ENCODE measurements around the gene LIN28B.
"Not testable (repeated sequence)": the region's sequence is repeated elsewhere in the genome, so short reads cannot be mapped to it uniquely, and the experiment has no call there.

LIN28B gene

DNA sequence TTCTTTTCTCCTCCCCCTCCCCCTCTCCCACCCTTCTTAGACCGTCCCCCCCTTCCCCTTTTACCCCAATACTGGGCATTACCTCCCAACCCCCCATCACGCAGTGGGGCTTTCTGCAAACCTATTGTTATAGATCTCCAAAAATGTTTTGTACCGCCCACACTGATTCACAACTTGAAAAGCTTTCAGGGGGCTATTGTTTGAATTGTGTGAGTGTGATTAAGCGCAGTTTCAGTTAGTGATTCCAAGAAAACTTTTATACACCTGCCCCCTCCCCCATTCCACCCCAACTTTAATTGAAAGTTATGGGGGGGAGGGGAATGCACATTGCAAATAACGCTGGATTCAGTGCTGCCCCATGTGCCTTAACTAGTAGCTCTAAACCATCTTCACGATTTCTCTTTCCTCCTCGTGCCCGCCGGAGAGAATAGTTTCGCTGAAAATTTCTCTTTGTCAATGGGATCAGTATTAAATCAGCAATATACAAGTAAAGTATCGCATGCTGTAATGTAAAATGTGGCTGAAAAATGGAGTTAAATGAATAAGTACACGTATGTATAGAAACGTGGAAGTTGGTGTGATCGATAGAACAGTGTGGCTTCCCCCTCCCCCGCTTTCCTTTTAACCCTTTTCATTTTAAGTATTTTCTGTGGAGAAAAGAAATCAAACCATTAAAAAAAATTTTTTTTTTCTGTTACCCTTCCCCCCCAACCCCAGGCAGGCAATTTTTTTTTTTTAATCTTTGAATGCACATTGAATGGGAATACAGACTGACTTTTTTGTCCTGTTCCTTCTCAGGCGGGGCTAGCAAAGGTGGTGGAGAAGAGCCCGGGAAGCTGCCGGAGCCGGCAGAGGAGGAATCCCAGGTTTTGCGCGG lies 632 bp downstream of the LIN28B start:
- FAIRE-seq = no peak

DNA sequence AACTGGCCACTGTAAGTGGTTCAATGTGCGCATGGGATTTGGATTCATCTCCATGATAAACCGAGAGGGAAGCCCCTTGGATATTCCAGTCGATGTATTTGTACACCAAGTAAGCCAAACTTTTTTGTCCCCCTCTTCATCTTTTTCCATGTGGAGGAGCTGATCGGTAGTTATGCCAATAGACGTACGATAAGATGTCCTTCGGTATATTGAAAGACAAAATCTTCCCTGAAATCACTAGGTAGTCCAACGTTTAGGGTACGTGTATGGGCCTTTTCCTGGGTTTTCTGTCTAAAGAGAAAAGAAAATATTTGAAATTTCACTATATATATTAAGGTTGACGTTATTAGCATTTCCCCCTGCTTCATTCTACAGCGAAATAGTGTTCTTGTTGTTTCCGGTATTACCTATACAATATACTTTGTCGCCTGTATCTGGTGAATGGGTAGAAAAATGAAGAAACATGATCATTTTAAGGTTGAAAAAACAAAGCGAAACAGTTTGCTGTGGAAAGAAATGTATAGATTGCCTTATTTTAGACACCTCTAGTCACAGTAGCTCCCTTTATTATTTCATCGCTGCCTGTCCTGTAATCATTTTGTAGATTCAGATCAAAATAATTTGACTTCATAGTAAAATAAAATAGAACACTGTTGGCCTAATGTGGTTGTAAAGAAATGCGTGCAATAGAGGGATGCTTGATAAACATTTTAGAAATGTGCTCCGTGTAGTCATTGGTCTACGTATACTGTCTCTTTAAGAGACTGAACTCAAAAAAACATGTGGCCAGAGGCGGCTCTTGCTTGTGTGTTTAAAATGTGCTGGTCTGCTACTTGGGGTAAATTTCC lies 1.5 kb downstream of the LIN28B start:
- no peak for FAIRE-seq

DNA sequence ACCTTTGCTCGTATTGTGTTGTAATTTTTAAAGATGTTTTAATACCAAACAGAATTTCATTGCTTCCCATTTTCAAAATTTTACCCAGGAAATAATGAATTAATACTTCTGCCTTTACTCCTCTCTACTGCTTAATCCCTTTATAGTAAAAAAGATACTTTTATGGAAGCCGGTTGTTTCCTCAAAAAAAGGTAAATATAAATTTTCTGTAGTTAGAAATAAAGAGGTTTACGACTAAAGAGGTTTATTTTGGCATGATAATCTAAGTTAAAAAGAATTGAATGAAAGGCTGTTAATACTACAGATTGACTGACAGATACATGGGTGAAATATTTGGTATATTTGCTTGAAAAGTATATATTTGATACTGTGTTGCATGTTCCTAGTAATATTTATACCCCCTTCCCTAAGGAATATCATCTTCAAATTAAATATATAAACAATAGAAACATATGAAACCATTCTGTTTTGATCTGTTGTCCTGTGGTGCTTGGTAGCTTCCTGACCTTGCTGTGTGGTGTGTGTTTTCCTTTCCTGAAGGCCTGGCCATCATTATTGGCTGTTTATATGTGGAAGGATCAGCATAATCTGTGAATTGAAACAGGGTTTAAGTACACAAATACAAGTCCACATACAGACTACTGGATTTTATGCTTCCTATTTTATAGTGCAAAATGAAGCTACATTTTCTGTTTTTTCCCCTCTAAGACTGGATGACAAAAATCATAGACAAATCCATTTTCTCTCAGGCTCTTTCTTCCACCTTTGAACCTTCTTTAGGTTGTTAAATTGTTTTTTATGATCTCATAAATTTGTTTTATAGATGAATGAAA lies 2.3 kb downstream of the LIN28B start:
- no peak for FAIRE-seq

DNA sequence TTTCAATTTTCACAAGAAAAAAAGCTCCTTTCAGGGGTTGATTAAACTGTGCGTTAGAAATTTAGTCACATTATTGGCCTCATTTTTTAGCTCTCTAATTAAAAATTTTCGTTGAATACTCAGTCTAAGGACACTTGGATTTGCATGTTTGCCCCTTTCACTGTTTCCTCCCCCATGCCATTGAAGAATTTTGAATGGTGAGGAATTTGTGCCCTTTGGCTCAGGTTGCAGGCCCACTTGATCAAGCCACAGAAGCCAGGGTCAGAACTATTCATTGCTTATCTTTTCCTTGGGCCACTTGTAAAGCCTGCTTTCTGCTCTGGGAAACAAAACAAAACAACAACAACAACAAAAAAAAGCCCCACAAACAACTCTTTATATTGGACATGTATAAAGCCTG lies 12.2 kb downstream of the LIN28B start:
- no peak for FAIRE-seq

DNA sequence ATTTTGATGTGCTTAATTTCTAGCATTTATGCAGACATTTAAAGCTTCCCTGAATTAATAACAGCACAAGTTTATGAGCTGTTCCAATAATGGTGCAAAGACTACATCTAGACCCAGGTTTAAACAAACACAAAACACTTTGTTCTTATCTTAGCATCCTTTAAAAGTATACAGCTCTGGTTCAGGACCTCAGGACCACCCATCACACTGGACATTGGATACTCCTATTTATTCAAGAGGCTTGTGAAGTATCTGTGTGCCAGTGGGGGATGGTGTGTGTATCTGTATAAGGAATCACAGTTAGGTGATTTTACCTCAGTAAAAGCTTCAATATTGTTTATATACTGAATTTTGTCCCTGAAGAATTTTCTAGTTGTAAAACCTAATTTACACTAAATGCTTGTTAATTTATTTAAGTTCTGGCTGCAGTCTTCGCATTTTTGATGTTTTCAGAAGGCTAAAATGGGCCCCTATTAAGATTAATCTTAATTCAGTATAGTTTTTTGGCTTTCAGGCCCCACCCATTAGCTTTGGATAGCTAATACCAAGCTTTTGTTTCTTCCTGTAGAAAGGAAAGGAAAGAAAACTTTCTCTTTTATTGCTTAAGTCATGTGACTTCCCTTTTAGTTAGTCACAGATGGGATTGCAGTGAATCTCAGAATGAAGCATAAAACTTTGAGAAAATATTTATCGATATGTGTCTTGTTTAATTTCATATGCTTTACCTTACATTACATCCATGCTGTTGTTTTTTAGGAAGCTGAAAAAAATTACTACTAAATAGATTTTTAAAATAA lies 13.1 kb downstream of the LIN28B start:
- no peak for FAIRE-seq

DNA sequence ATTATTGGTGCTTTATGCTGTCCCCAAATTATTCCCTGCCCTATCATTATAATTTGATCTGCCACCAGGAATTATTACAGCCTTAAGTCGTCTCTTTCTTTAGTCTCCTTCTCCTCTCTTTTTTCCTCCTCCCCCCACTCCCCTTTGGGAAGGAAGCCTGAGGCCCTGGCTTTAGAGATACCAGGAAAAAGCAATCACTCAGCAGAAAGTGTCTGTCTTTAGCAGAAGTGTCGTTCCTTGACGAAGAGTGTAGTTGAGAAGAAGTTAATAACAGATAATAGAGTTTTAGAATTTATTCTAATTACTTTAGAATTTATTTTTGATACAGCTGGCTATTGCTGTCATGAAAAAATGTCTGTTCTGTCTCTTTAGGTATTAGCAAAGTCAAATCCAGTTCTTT lies 16.5 kb downstream of the LIN28B start:
- FAIRE-seq = no peak

DNA sequence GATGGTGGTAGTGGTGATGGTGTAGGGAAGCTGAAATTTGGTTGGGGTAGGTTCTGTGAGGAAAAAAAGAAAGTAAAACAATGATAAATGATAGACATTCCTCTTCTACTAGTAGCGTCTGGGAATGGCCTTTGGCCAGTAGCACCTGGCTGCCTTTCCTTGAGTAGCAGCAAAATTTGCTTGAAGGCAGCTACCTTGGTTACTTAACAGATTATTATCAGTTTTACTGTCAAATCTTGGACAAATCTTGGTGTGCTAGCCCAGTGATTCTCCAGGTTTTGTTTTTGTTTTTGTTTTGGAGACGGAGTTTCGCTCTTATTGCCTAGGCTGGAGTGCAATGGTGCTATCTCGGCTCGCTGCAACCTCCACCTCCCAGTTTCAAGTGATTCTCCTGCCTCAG lies 26.4 kb downstream of the LIN28B start:
- FAIRE-seq = no peak

DNA sequence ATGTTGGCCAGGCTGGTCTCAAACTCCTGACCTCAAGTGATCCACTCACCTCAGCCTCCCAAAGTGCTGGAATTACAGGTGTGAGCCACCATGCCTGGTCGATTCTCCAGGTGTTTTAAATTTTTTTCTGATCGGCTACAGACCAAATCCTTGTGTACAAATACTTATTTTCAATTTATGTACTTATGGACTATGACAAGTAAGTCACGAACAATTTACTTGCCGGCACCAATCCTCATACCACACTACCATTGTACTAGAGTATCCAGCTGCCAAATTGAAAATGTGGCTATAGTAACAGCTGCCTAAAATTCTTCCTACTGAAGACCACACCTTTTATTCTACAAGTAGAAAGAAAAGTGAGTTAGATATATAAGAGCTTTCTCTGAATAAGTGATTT lies 26.9 kb downstream of the LIN28B start:
- no peak for FAIRE-seq

DNA sequence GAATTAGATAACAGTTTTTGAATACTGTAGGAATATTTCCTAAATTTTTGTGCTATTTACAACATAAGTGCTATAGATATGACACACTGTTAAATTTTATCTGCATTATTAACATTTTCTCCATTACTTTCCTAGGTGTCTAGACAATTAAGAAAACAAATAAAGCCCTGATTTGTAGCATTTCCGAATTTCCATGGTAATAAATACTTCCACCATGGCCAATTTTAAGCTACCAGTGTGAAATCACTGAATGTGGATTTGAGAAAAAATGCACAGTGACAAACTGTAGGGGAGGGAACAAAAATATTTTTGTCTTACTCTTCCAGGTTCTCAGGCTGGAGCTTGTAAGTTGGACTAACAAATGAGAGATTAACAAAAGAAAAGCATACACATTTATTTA lies 27.9 kb downstream of the LIN28B start:
- no peak for FAIRE-seq

DNA sequence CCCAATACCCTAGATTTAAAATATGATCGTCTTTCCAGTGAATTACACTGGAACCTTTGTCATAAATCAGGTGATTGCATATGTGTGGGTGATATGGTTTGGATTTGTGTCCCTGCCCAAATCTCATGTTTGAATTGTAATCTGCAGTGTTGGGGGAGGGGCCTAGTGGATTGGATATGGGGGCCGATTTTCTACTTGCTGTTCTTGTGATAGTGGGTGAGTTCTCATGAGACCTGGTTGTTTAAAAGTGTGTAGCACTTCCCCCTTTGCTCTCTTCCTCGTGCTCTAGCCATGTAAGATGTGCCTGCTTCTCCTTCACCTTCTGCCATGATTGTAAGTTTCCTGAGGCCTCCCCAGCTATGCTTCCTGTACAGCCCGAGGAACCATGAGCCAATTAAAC lies 29.0 kb downstream of the LIN28B start:
- not testable (repeated sequence) for FAIRE-seq

DNA sequence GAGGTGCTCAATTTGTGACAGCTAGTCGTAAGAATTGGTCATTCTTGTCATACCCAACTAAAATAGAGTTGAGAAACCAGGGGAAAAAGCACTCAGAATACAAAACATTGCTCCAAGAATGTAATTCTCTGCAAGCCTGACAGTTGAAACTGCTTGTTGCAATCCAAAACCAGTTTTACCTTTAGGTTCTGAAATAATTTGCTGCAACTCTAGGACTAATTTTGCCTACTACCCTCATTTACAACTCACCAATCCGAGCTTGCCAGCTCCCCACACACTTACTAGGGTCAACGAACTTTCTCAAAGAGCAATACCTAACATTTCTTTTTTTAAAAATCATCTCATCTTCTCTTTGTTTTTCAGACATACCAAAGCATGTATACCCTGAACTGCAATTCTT lies 29.7 kb downstream of the LIN28B start:
- no peak for FAIRE-seq

DNA sequence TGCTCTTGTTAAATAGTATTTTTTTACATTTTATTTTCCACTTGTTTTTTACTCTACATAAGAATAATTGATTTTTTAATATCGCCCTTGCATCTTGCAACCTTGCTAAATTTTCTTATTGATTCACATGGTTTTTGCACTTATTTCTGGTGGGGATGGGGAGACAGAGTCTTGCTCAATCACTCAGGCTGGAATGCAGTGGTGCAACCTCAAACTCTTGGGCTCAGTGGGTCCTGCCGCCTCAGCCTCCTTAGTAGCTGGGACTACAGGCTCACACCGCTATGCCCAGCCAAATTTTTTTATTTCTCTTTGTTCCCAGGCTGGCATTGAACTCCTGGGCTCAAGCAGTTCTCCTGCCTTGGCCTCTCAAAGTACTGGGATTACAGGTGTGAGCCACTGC lies 30.3 kb downstream of the LIN28B start:
- FAIRE-seq = no peak

DNA sequence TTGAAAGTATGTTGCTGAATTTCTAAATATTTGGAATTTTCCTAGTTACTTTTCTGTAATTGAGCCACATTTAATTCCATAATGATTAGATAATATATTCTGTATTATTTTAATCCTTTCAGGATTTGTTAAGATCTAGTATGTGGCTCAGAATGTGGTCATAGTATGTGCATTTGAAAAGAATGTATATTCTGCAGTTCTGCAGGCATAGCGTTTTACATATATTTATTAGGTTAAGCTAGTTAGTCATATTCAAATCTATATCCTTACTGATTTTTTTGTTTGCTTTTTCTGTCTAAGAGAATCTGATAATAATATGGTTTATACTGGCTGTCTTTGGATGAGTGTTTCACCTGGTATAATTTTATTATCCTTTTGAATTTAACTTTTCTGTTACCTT lies 33.2 kb downstream of the LIN28B start:
- FAIRE-seq = no peak

DNA sequence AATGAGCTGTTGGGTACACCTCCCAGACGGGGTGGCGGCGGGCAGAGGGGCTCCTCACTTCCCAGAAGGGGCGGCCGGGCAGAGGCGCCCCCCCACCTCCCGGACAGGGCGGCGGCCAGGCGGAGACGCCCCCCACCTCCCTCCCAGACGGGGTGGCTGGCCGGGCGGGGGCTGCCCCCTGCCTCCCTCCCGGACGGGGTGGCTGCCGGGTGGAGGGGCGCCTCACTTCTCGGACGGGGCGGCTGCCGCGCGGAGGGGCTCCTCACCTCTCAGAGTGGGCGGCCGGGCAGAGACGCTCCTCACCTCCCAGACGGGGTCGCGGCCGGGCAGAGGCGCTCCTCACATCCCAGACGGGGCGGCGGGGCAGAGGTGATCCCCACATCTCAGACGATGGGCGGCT lies 34.2 kb downstream of the LIN28B start:
- not testable (repeated sequence) for FAIRE-seq

DNA sequence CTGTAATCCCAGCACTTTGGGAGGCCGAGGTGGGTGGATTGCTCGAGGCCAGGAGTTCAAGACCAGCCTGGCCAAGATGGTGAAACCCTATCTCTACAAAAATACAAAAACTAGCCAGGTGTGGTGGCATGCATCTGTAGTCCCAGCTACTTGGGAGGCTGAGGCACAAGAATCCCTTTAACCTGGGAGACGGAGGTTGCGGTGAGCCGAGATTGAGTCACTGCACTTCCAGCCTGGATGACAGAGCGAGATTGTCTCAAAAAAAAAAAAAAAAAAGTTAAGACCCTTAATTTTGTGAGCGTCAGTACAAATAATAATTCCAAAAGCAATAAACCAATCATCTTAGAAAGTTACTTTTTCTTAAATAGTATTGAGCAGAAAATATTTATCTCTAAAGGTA lies 36.7 kb downstream of the LIN28B start:
- FAIRE-seq = not testable (repeated sequence)

DNA sequence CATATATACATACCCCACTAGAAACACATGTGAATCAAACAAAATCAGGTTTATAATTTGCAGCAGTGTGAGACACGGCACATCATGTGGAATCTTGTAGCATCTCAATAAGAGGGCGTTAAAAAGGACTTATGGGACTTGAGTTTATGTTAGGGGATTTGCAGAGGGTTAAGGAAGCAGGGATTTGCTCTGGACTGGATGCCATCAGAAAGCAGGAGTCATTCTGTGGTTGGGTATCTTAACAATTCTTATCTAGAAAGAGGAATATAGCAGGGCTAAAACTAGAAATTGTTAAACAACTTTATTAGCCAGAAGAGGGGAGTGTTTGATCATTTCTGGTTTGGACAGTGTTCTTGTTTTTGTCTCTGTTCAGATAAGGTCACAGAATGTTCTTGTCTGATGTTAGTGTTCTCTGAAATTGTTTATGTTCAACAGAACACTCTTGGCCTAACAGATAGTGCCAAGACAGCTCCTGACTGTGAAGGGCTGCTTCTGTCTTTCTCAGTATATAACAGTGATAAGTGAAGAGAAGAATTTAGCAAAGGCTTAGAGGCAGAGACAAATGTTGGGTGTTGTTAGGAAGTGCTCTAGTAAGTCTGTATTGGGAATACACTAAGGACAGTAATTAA lies 39.2 kb downstream of the LIN28B start:
- FAIRE-seq = no peak

DNA sequence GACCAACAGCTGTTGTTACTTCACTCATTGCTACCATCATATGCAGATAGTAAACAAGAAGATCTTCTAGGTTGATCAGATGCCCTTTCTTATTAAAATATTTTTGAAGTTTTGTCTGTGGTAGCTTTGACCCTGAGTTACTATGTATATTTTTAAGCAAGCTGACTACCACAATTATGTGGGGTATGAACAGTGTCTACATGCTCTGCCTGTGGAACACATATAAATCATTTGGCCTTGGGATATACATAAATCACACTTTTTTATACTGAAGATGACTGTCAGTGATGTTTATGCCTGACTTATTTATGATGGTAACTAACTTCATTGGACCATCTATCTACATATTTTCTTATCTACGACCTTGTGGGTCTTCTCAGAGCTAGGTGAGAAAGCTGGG lies 44.2 kb downstream of the LIN28B start:
- no peak for FAIRE-seq

DNA sequence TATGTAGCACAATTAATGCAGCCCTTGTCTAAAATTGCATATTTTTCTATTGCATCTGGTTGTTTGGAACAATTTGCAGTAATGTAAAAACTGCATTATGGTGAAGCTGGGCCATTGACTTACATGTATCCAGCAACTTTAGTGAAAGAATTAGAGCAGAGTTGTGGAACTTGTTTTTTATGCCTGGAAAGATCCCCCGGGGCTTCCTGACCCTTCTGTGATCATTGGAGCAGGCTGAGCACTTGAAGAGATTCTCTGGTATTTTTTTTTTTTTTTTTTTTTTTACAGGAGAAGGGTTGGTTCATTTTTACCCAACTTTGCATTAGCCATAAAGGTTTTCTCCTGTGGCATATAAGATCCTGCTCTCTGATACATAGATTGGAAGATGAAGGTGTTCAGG lies 45.0 kb downstream of the LIN28B start:
- FAIRE-seq = no peak

DNA sequence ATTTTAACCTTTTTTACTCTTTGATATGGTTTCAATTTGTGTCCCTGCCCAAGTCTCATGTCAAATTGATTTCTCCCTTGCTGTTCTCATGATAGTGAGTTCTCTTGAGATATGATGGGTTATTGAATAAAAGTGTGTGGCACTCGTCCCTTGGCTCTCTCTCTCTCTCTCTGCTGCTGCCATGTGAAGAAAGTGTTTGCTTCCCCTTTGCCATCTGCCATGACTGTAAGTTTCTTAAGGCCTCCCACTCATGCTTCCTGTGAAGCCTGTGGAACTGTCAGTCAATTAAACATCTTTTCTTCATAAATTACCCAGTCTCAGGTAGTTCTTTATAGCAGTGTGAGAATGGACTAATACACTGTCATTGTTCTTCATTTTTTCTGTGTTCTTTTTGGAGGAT lies 48.5 kb downstream of the LIN28B start:
- no peak for FAIRE-seq

DNA sequence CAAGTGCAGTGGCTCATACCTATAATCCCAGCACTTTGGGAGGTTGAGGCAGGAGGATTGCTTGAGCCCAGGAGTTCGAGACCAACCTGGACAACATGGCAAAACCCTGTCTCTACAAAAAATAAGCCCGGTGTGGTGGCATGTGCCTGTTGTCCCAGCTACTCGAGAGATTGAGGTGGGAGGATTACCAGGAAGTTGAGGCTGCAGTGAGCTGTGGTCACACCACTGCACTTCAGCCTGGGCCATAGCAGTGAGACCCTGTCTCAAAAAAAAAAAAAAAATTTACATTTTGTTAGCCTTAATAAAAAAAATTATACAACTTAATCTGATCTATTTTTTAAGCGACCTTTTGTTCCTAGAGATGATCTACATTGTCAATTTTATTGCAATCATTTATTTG lies 56.6 kb downstream of the LIN28B start:
- not testable (repeated sequence) for FAIRE-seq

DNA sequence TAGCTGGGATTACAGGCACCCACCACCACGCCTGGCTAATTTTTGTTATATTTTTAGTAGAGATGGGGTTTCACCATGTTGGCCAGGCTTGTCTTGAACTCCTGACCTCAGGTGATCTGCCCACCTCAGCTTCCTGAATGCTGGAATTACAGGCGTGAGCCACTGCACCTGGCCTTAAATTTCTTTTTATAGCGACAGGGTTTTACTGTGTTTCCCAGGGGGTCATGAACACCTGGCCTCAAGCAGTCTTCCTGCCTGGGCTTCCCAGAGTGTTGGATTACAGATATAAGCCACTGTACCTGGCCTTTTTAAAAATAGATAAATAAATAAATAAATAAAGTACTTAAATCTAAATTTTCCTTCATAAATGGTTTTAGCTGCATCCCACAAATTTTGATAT lies 57.5 kb downstream of the LIN28B start:
- no peak for FAIRE-seq

DNA sequence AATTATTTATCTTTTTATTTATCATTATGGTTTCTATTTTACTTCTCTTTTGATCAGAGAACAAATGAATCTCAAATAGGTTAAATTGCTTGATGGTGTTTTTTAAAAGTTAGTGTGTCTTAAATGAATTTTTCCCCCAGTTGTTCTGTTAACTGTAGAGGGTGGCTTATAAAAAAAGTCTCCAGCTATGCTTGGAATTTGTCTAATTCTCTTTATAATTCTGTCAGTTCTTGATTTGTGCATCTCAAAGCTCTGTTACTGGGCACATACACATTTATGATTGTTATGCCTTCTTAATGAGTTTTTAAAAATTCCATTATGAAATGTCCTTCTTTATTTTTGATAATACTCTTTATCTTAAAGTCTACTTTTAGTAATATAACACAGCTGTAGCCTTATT lies 58.0 kb downstream of the LIN28B start:
- no peak for FAIRE-seq

Data from colon (tissue), 2 donors.